Subcutaneous adipose tissue (tissue), 4 donors: Measurements from ENCODE around the gene TRIM44. TPM values are rescaled to one million over a fixed set of nuclear protein-coding genes. Genes with fewer than 3 reads are reported as not detected.

Experiments
- total RNA-seq, 4 donors: library from RNA; depleted of rRNA; stranded (reverse); fragments of >200 nt; gene quantifications; one replicate each; pipeline ENCODE4 v1.1.0, GENCODE V29; 2016
- TF ChIP-seq, protein P1 (sequence below): fragments of 450-650 bp; IDR thresholded peaks from one replicate; pipeline ENCODE4 v1.5.1; 2016; ENCODE audit warnings: low read depth, mild to moderate bottlenecking, control low read depth, antibody characterized with exemption, moderate library complexity

The TRIM44 gene
- total RNA-seq, 4 donors from 2014 or later: 32.6 to 70.9 (median 40.0) TPM

- TF ChIP-seq, protein P1, sequence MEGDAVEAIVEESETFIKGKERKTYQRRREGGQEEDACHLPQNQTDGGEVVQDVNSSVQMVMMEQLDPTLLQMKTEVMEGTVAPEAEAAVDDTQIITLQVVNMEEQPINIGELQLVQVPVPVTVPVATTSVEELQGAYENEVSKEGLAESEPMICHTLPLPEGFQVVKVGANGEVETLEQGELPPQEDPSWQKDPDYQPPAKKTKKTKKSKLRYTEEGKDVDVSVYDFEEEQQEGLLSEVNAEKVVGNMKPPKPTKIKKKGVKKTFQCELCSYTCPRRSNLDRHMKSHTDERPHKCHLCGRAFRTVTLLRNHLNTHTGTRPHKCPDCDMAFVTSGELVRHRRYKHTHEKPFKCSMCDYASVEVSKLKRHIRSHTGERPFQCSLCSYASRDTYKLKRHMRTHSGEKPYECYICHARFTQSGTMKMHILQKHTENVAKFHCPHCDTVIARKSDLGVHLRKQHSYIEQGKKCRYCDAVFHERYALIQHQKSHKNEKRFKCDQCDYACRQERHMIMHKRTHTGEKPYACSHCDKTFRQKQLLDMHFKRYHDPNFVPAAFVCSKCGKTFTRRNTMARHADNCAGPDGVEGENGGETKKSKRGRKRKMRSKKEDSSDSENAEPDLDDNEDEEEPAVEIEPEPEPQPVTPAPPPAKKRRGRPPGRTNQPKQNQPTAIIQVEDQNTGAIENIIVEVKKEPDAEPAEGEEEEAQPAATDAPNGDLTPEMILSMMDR: no peak
Observed at GRCh38 chr11:35810045-35810645, 147.6 kb downstream of the TRIM44 start.

- TF ChIP-seq, protein P1: no peak
Observed at GRCh38 chr11:35811783-35812182, 149.2 kb downstream of the TRIM44 start.

DNA sequence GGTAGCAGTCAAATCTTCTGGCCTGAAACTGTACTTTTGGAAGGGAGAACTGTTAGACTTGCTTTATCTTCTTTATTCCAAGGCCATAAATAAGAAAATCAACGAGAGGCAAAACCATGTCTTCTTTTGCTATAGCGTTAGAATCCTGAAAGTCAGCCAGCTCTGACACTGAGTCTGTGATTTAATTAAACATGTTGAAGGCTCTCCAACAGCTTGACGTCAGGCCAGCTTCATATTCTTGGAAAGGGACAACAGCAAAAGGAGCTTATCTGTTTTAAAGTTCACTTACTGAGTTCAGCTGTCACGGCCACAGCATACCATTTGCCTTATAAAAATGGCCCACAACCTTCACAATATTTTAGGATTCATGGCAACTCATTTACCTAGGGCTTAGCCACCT lies 150.3 kb downstream of the TRIM44 start:
- TF ChIP-seq, protein P1: no peak

- TF ChIP-seq, protein P1: no peak
Observed at GRCh38 chr11:35814081-35814695, 151.6 kb downstream of the TRIM44 start.

DNA sequence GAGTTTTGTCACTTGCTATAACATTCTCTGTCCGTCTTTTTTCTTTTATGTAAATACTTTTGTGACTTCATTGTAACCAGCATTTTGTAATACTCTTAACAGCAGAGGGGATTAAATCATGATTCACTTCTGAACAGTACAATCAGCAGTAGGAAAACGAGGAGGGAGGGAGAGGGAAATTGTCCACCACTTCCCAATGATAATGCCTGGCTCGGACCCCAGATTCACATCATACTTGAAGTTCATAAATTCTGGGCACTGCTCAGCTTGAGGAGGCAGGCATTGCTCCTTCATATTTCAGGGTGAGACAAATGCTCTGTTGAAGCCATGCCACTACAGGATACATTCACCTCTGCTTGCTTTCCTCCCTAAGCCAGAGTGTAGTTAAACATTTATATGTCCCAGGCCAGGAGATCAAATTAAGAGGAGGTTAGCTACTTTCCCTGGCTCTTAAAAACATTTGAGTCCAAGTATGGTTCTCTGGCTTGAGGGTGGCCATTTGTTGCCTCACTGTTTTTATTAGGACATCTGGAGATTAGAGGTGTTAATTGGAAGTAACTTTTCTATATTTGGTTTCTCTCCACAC lies 152.2 kb downstream of the TRIM44 start:
- TF ChIP-seq, protein P1: no peak

GRCh38 chr11:35815556-35816315 lies 153.2 kb downstream of the TRIM44 start:
- TF ChIP-seq, protein P1: no peak

- TF ChIP-seq, protein P1: no peak
Observed at GRCh38 chr11:35820614-35821013, 158.0 kb downstream of the TRIM44 start.
